ENCODE measurements around the gene FGF21. TPM values are rescaled to one million over a fixed set of nuclear protein-coding genes. Genes with fewer than 3 reads are reported as not detected.
"Not testable (repeated sequence)": the region's sequence is repeated elsewhere in the genome, so short reads cannot be mapped to it uniquely, and the experiment has no call there.

The FGF21 gene
- total RNA-seq, 4 donors from 2014 or later, result not detected

- WGBS, result 2% methylated on average over 38 of the region's 67 CpGs
- no peak for TF ChIP-seq EP300 (IDR thresholded peaks at IDR 0.05)
- peak; percentile 59 to 74 for TF ChIP-seq POLR2AphosphoS5 (IDR thresholded peaks at IDR 0.05)
- TF ChIP-seq, protein P1, sequence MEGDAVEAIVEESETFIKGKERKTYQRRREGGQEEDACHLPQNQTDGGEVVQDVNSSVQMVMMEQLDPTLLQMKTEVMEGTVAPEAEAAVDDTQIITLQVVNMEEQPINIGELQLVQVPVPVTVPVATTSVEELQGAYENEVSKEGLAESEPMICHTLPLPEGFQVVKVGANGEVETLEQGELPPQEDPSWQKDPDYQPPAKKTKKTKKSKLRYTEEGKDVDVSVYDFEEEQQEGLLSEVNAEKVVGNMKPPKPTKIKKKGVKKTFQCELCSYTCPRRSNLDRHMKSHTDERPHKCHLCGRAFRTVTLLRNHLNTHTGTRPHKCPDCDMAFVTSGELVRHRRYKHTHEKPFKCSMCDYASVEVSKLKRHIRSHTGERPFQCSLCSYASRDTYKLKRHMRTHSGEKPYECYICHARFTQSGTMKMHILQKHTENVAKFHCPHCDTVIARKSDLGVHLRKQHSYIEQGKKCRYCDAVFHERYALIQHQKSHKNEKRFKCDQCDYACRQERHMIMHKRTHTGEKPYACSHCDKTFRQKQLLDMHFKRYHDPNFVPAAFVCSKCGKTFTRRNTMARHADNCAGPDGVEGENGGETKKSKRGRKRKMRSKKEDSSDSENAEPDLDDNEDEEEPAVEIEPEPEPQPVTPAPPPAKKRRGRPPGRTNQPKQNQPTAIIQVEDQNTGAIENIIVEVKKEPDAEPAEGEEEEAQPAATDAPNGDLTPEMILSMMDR (IDR thresholded peaks at IDR 0.05), result peak in 1 of 3 experiments; percentile 42
- TF ChIP-seq POLR2A (IDR thresholded peaks at IDR 0.05; ENCODE audit: low read depth), result no peak
- Histone ChIP-seq H3K27ac (replicated peaks in 1 of 4) (peak overlapping the region; percentile 88 to 90 (median 88)), H3K4me1 (peaks cover 46 to 57% (median 55%) of the 10 kb centered on the region in 4 donors), H3K9me3 (peaks cover 0 to 4% (median 2%) of the 10 kb centered on the region in 4 donors), H3K4me3 (peak overlapping the region; percentile 63 to 68 (median 65)), H3K27me3 (no peaks in the 10 kb centered on the region), H3K36me3 (no peaks in the 10 kb centered on the region)
- peak; percentile 100 for DNase-seq (ENCODE audit: extremely low spot score)
- intact Hi-C loops (cut with DNase I), result loop anchor here (5.0 kb wide), 1 partner anchor 37 kb away; no protein-coding TSS in a partner anchor
Observed at GRCh38 chr19:48713864-48714755, 41.2 kb upstream of the FGF21 start.

- WGBS, result 53% methylated on average over 20 of the region's 26 CpGs
- Histone ChIP-seq H3K27ac (replicated peaks in 1 of 4) (peak overlapping the region; percentile 88 to 90 (median 88)), H3K9me3 (peaks cover 0 to 4% (median 2%) of the 10 kb centered on the region in 4 donors), H3K4me3 (peak overlapping the region; percentile 63 to 68 (median 65)), H3K36me3 (peaks cover 0 to under 1% (median 0%) of the 10 kb centered on the region in 4 donors), H3K4me1 (peaks cover 55 to 66% (median 64%) of the 10 kb centered on the region in 4 donors), H3K27me3 (no peaks in the 10 kb centered on the region)
- intact Hi-C loops (cut with DNase I), result loop anchor here (5.0 kb wide), 1 partner anchor 38 kb away; no protein-coding TSS in a partner anchor
- TF ChIP-seq, protein P1 (IDR thresholded peaks at IDR 0.05), result no peak
- TF ChIP-seq POLR2A (IDR thresholded peaks at IDR 0.05; ENCODE audit: low read depth) (no peak), POLR2AphosphoS5 (IDR thresholded peaks at IDR 0.05) (no peak), EP300 (IDR thresholded peaks at IDR 0.05) (no peak)
- no peak for DNase-seq (ENCODE audit: extremely low spot score)
Observed at GRCh38 chr19:48714759-48715675, 40.3 kb upstream of the FGF21 start.

GRCh38 chr19:48715681-48716171 lies 39.6 kb upstream of the FGF21 start:
- Histone ChIP-seq H3K4me1 (peaks cover 59 to 71% (median 69%) of the 10 kb centered on the region in 4 donors), H3K4me3 (peak overlapping the region; percentile 63 to 68 (median 65)), H3K36me3 (peaks cover 0 to 3% (median 0%) of the 10 kb centered on the region in 4 donors), H3K27ac (replicated peaks in 1 of 4) (peak overlapping the region; percentile 88 to 90 (median 88)), H3K9me3 (peaks cover 0 to 4% (median 2%) of the 10 kb centered on the region in 4 donors), H3K27me3 (no peaks in the 10 kb centered on the region)
- WGBS, result 70% methylated on average over 11 of the region's 19 CpGs
- TF ChIP-seq EP300 (IDR thresholded peaks at IDR 0.05), result no peak
- TF ChIP-seq POLR2AphosphoS5 (IDR thresholded peaks at IDR 0.05), result no peak
- no peak for TF ChIP-seq POLR2A (IDR thresholded peaks at IDR 0.05; ENCODE audit: low read depth)
- TF ChIP-seq, protein P1 (IDR thresholded peaks at IDR 0.05), result no peak
- no peak for DNase-seq (ENCODE audit: extremely low spot score)
- intact Hi-C loops (cut with DNase I), result no loop called here

- intact Hi-C loops (cut with DNase I), result no loop called here
- no peaks in the 10 kb centered on the region for H3K9me3 ChIP-seq
- no peaks in the 10 kb centered on the region for H3K27me3 ChIP-seq
- TF ChIP-seq POLR2A (IDR thresholded peaks at IDR 0.05; ENCODE audit: low read depth) (no peak), POLR2AphosphoS5 (IDR thresholded peaks at IDR 0.05) (peak in 1 of 2 donors; percentile 25), EP300 (IDR thresholded peaks at IDR 0.05) (no peak)
- TF ChIP-seq, protein P1 (IDR thresholded peaks at IDR 0.05), result no peak
- peak overlapping the region; percentile 37 to 48 (median 46) for H3K4me3 ChIP-seq
- H3K27ac ChIP-seq (replicated peaks in 1 of 4), result peak overlapping the region; percentile 88 to 90 (median 88)
- whole genome bisulfite sequencing, result 12% methylated on average over 22 of the region's 24 CpGs
- H3K36me3 ChIP-seq, result peaks cover 0 to 6% (median under 1%) of the 10 kb centered on the region in 4 donors
- peaks cover 59 to 78% (median 75%) of the 10 kb centered on the region in 4 donors for H3K4me1 ChIP-seq
- no peak for DNase-seq (ENCODE audit: extremely low spot score)
Observed at GRCh38 chr19:48716562-48717291, 38.6 kb upstream of the FGF21 start.

- Histone ChIP-seq H3K36me3 (peaks cover 0 to 20% (median 4%) of the 10 kb centered on the region in 4 donors), H3K4me1 (peaks cover 55 to 71% (median 69%) of the 10 kb centered on the region in 4 donors)
- intact Hi-C loops (cut with DNase I); H3K9me3 ChIP-seq; H3K27ac ChIP-seq (replicated peaks in 1 of 4); H3K27me3 ChIP-seq; DNase-seq (ENCODE audit: extremely low spot score); H3K4me3 ChIP-seq: not testable (repeated sequence)
- 99% methylated on average over 13 of the region's 13 CpGs for WGBS
Observed at GRCh38 chr19:48718106-48718505, 37.2 kb upstream of the FGF21 start.

Measured in esophagus muscularis mucosa (tissue), 4 donors.